Liver (tissue), 9 donors: ENCODE results near the gene GOLGA6B. TPM values are rescaled to one million over a fixed set of nuclear protein-coding genes. Genes with fewer than 3 reads are reported as not detected.

ENCODE experiments used
- DNase-seq: peaks from one replicate; pipeline ENCODE4 v3.0.0-alpha.2; 2017; ENCODE audit warnings: low spot score
- H3K27ac ChIP-seq, 2 donors: one replicate each; pipeline ENCODE4 v1.7.0; 2013; ENCODE audit warnings: inconsistent platforms in 2 of 2, low read length in 2 of 2, control low read depth in 1 of 2, low read depth in 1 of 2, mild to moderate bottlenecking in 1 of 2
- H3K27me3 ChIP-seq, 4 donors: one replicate each; pipeline versions ENCODE4 v1.6.1 to v1.7.0; 2013; ENCODE audit warnings: low read length in 3 of 4, inconsistent platforms in 1 of 4, mild to moderate bottlenecking in 1 of 4, moderate library complexity in 1 of 4; ENCODE audit not compliant: control insufficient read depth in 4 of 4, insufficient read depth in 4 of 4
- H3K36me3 ChIP-seq, 4 donors: one replicate each; pipeline versions ENCODE4 v1.6.1 to v1.7.0; 2013; ENCODE audit warnings: low read length in 3 of 4, mild to moderate bottlenecking in 3 of 4, low read depth in 1 of 4, moderate library complexity in 1 of 4; ENCODE audit not compliant: control insufficient read depth in 4 of 4, insufficient read depth in 3 of 4
- H3K4me1 ChIP-seq, 4 donors: one replicate each; pipeline versions ENCODE4 v1.6.1 to v1.7.0; 2013; ENCODE audit warnings: low read length in 3 of 4, mild to moderate bottlenecking in 3 of 4, moderate library complexity in 1 of 4; ENCODE audit not compliant: control insufficient read depth in 4 of 4, insufficient read depth in 4 of 4
- H3K4me3 ChIP-seq, 3 donors: one replicate each; pipeline versions ENCODE4 v1.6.1 to v1.7.0; 2013; ENCODE audit warnings: low read length in 3 of 3, control low read depth in 1 of 3, low read depth in 1 of 3, mild to moderate bottlenecking in 1 of 3
- H3K9ac ChIP-seq, 2 donors: one replicate each; pipeline ENCODE4 v1.7.0; 2013; ENCODE audit warnings: low read length in 2 of 2, mild to moderate bottlenecking in 2 of 2, moderate library complexity in 2 of 2, control low read depth in 1 of 2, low read depth in 1 of 2
- H3K9me3 ChIP-seq, 4 donors: one replicate each; pipeline versions ENCODE4 v1.6.1 to v1.7.0; 2013; ENCODE audit warnings: low read length in 3 of 4; ENCODE audit not compliant: control insufficient read depth in 4 of 4
- EGR1 ChIP-seq, 2 donors: IDR thresholded peaks; 2 replicates each; pipeline ENCODE4 v1.6.1; 2016 to 2018; ENCODE audit warnings: antibody characterized with exemption in 2 of 2, low read depth in 2 of 2
- FOXA1 ChIP-seq: IDR thresholded peaks from 2 replicates; pipeline ENCODE4 v1.6.1; 2016; ENCODE audit warnings: antibody characterized with exemption
- FOXA2 ChIP-seq: IDR thresholded peaks from 2 replicates; pipeline ENCODE4 v1.6.1; 2016; ENCODE audit warnings: antibody characterized with exemption
- GABPA ChIP-seq, 2 donors: IDR thresholded peaks in 1 of 2; conservative IDR thresholded peaks in 1 of 2; 2 replicates each; pipeline ENCODE4 v1.6.1; 2016; ENCODE audit warnings: antibody characterized with exemption in 2 of 2, mild to moderate bottlenecking in 1 of 2, moderate library complexity in 1 of 2
- HNF4A ChIP-seq, 2 donors: conservative IDR thresholded peaks; 2 replicates each; pipeline ENCODE4 v1.6.1; 2016; ENCODE audit warnings: antibody characterized with exemption in 2 of 2, mild to moderate bottlenecking in 2 of 2
- HNF4G ChIP-seq: IDR thresholded peaks from 2 replicates; pipeline ENCODE4 v1.6.1; 2016; ENCODE audit warnings: antibody characterized with exemption
- JUND ChIP-seq, 2 donors: IDR thresholded peaks; 2 replicates each; pipeline ENCODE4 v1.6.1; 2016; ENCODE audit warnings: antibody characterized with exemption in 2 of 2
- NR2F2 ChIP-seq: IDR thresholded peaks from 2 replicates; pipeline ENCODE4 v1.6.1; 2016; ENCODE audit warnings: antibody characterized with exemption
- RAD21 ChIP-seq, 2 donors: IDR thresholded peaks; 2 replicates each; pipeline ENCODE4 v1.6.1; 2016; ENCODE audit warnings: antibody characterized with exemption in 2 of 2, mild to moderate bottlenecking in 2 of 2
- RXRA ChIP-seq, 2 donors: IDR thresholded peaks; 2 replicates each; pipeline ENCODE4 v1.6.1; 2017 to 2018; ENCODE audit warnings: antibody characterized with exemption in 2 of 2, mild to moderate bottlenecking in 1 of 2
- SP1 ChIP-seq: IDR thresholded peaks from 2 replicates; pipeline ENCODE4 v1.6.1; 2018; ENCODE audit warnings: antibody characterized with exemption, mild to moderate bottlenecking
- TAF1 ChIP-seq: conservative IDR thresholded peaks from 2 replicates; pipeline ENCODE4 v1.6.1; 2016; ENCODE audit warnings: antibody characterized with exemption, mild to moderate bottlenecking
- YY1 ChIP-seq: IDR thresholded peaks from 2 replicates; pipeline ENCODE4 v1.6.1; 2016; ENCODE audit warnings: antibody characterized with exemption, mild to moderate bottlenecking
- WGBS: extraction: QIAGEN DNeasy Blood & Tissue Kit; methylation state at CpG from one replicate; pipeline ENCODE4 v1.1.7; 2013; 5-methylcytosine and 5-hydroxymethylcytosine counted together
- polyA plus RNA-seq, 2 donors: library from polyadenylated mRNA; stranded (reverse) in 1 of 2; unstranded in 1 of 2; fragments of 200-250 nt in 1 of 2; fragments of >200 nt in 1 of 2; fragmentation: Nextera tagmentation in 1 of 2; extraction: Ambion mirVana in 1 of 2; gene quantifications; one replicate each; pipeline versions ENCODE4 v1.2.1 to v1.2.3, GENCODE V29; 2013 to 2015
- total RNA-seq, 2 donors: library from RNA; depleted of rRNA; stranded (reverse); fragments of >200 nt; gene quantifications; one replicate each; pipeline ENCODE4 v1.2.3, GENCODE V29; 2014
- TF ChIP-seq, protein P1 (sequence below): IDR thresholded peaks from 2 replicates; pipeline ENCODE4 v1.6.1; 2016; ENCODE audit warnings: antibody characterized with exemption
- TF ChIP-seq, protein P2 (sequence below): fragments of 150-350 bp; IDR thresholded peaks from 2 replicates; pipeline ENCODE4 v1.5.1; 2017; ENCODE audit warnings: improper control_type of control experiment, low read depth, low read length; ENCODE audit not compliant: missing input control
- TF ChIP-seq, protein P3 (sequence below): IDR thresholded peaks from 2 replicates; pipeline ENCODE4 v1.6.1; 2016; ENCODE audit warnings: antibody characterized with exemption
- TF ChIP-seq, protein P4 (sequence below): IDR thresholded peaks from 2 replicates; pipeline ENCODE4 v1.6.1; 2016; ENCODE audit warnings: antibody characterized with exemption, mild to moderate bottlenecking
- TF ChIP-seq, protein P5 (sequence below): IDR thresholded peaks from 2 replicates; pipeline ENCODE4 v1.6.1; 2016; ENCODE audit warnings: antibody characterized with exemption
- donor health status: healthy.
- donor health status: healthy.
- donor health status: healthy.
- donor health status: healthy.
- donor health status: healthy.

Gene GOLGA6B
- total and polyA plus RNA-seq, 4 donors: 0.03 to 1.0 (median 0.05) TPM; not detected in 1

DNA sequence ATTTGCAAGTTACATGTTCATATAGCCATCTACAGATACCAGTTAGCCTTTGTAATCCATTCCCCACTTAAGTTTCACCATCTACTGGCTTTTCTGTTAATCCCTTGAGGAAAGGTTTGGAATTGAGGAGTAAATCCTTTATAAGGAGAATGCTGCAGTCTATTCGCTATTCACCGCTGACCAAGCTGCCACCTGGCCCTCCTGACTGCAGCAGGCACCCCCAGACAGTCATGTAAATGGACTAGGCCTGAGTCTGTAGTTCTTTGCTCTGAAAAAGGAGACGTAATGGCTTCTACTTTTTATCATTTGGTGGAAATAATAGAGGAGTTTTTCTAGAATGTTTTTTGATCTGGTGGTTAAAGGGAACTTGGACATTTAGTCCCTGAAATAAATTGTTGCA, 28.3 kb downstream of the GOLGA6B start:
- DNase-seq: no peak
- Histone ChIP-seq H3K4me1 (peaks cover 3 to 13% (median 6%) of the 10 kb centered on the region in 4 donors), H3K27ac (no peak overlapping the region), H3K36me3 (no peaks in the 10 kb centered on the region), H3K27me3 (no peaks in the 10 kb centered on the region), H3K9ac (no peak overlapping the region), H3K4me3 (no peak overlapping the region), H3K9me3 (no peaks in the 10 kb centered on the region)
- 96% methylated on average over 3 of the region's 3 CpGs for whole genome bisulfite sequencing
- TF ChIP-seq YY1: no peak
- TF ChIP-seq FOXA2: no peak
- TF ChIP-seq, protein P1, sequence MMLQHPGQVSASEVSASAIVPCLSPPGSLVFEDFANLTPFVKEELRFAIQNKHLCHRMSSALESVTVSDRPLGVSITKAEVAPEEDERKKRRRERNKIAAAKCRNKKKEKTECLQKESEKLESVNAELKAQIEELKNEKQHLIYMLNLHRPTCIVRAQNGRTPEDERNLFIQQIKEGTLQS: no peak
- TF ChIP-seq SP1: no peak
- TF ChIP-seq NR2F2: no peak
- TF ChIP-seq, protein P2, sequence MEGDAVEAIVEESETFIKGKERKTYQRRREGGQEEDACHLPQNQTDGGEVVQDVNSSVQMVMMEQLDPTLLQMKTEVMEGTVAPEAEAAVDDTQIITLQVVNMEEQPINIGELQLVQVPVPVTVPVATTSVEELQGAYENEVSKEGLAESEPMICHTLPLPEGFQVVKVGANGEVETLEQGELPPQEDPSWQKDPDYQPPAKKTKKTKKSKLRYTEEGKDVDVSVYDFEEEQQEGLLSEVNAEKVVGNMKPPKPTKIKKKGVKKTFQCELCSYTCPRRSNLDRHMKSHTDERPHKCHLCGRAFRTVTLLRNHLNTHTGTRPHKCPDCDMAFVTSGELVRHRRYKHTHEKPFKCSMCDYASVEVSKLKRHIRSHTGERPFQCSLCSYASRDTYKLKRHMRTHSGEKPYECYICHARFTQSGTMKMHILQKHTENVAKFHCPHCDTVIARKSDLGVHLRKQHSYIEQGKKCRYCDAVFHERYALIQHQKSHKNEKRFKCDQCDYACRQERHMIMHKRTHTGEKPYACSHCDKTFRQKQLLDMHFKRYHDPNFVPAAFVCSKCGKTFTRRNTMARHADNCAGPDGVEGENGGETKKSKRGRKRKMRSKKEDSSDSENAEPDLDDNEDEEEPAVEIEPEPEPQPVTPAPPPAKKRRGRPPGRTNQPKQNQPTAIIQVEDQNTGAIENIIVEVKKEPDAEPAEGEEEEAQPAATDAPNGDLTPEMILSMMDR: no peak
- no peak for TF ChIP-seq JUND (IDR thresholded peaks at IDR 0.05)
- no peak for TF ChIP-seq FOXA1
- TF ChIP-seq EGR1 (IDR thresholded peaks at IDR 0.05; ENCODE audit: low read depth in 2 of 2): no peak
- no peak for TF ChIP-seq HNF4G
- TF ChIP-seq TAF1: no peak
- TF ChIP-seq, protein P3, sequence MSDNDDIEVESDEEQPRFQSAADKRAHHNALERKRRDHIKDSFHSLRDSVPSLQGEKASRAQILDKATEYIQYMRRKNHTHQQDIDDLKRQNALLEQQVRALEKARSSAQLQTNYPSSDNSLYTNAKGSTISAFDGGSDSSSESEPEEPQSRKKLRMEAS: no peak
- TF ChIP-seq, protein P4, sequence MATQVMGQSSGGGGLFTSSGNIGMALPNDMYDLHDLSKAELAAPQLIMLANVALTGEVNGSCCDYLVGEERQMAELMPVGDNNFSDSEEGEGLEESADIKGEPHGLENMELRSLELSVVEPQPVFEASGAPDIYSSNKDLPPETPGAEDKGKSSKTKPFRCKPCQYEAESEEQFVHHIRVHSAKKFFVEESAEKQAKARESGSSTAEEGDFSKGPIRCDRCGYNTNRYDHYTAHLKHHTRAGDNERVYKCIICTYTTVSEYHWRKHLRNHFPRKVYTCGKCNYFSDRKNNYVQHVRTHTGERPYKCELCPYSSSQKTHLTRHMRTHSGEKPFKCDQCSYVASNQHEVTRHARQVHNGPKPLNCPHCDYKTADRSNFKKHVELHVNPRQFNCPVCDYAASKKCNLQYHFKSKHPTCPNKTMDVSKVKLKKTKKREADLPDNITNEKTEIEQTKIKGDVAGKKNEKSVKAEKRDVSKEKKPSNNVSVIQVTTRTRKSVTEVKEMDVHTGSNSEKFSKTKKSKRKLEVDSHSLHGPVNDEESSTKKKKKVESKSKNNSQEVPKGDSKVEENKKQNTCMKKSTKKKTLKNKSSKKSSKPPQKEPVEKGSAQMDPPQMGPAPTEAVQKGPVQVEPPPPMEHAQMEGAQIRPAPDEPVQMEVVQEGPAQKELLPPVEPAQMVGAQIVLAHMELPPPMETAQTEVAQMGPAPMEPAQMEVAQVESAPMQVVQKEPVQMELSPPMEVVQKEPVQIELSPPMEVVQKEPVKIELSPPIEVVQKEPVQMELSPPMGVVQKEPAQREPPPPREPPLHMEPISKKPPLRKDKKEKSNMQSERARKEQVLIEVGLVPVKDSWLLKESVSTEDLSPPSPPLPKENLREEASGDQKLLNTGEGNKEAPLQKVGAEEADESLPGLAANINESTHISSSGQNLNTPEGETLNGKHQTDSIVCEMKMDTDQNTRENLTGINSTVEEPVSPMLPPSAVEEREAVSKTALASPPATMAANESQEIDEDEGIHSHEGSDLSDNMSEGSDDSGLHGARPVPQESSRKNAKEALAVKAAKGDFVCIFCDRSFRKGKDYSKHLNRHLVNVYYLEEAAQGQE: no peak
- TF ChIP-seq HNF4A (conservative IDR thresholded peaks at IDR 0.05): no peak
- no peak for TF ChIP-seq RXRA (IDR thresholded peaks at IDR 0.05)
- no peak for TF ChIP-seq GABPA (IDR thresholded peaks at IDR 0.05 in 1 of 2, conservative IDR thresholded peaks at IDR 0.05 in 1 of 2)
- no peak for TF ChIP-seq RAD21 (IDR thresholded peaks at IDR 0.05)
- TF ChIP-seq, protein P5, sequence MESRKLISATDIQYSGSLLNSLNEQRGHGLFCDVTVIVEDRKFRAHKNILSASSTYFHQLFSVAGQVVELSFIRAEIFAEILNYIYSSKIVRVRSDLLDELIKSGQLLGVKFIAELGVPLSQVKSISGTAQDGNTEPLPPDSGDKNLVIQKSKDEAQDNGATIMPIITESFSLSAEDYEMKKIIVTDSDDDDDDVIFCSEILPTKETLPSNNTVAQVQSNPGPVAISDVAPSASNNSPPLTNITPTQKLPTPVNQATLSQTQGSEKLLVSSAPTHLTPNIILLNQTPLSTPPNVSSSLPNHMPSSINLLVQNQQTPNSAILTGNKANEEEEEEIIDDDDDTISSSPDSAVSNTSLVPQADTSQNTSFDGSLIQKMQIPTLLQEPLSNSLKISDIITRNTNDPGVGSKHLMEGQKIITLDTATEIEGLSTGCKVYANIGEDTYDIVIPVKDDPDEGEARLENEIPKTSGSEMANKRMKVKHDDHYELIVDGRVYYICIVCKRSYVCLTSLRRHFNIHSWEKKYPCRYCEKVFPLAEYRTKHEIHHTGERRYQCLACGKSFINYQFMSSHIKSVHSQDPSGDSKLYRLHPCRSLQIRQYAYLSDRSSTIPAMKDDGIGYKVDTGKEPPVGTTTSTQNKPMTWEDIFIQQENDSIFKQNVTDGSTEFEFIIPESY: no peak
